ENCODE results near the gene SMIM45.
A peak's percentile ranks its signal among the peaks of the same experiment; 100 is the strongest.

The SMIM45 gene

DNA sequence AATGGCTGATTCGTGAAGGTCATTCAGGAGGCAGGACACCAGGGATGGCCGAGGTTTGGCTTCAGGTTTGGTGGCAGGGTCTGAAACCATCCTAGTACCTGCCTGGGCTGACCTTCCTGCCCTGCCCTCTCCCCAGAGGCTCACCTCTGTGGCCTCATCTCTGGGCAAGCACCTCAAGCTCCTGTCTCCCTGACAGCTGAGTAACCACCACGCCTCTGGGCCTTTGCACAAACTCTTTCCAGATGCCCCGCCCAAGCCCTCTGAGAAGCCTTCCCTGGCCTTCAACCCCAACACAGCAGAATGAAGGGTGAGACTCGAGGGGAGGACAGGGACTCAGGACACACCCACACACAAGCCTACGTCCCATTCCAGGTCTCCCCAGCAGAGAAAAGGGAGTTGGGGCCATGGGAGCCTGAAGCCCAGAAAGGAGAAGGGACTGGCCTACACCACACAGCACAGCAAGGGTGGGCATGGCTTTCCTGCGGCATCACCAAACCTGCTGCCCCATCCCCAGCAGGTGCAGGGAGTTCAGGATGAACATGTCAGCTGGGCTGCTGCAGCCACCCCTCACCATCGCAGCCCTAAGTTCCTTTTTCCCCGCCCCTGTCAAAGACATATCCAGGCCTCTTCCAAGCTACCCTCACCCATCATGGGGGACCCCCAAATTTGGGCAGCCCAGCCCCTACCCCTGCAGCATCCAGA, 39.5 kb upstream of the SMIM45 start:
- peaks cover 85% of the 10 kb centered on the region for H3K27me3 ChIP-seq (ENCODE audit: control insufficient read depth, insufficient read depth, low read length)
- peak; percentile 63 for DNase-seq
- H3K4me3 ChIP-seq (ENCODE audit: insufficient read depth, low read depth, low read length): no peak overlapping the region

DNA sequence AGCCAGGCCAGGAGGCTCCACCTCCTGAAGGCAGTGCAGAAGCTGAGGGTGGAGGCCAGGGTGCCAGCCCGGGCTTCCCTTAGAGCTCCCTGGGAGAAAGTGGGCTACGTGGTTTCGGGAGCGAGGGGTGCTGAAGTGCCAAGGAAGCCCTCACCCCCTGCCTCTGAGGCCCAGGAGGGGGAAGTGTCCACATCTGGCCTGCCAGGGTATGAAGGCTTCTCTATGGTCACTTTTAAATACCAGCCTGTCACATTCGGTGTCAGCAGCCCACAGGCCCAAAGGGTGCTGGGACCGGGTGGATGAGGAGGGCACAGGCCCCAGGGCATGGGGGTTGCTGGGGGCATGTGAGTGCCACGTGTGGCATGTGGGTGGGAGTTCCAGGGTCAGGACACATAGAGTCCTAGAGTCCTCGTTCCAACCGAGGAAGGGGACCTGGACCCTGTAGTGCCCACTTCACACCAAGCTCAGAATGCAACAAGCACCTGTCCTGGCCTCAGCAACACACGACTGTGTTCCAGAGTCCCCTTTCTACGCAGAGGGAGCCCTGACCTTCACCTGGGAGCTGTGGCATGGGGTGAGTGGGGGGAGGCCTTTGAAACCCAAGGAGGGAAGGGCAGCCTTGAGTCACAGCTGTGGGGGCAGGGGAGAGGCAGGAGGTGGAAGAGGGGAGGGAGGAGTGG, 38.8 kb upstream of the SMIM45 start:
- DNase-seq: no peak
- H3K36me3 ChIP-seq (replicated peaks; ENCODE audit: control insufficient read depth, insufficient read depth, low read length): no peaks in the 10 kb centered on the region
- H3K4me3 ChIP-seq (ENCODE audit: insufficient read depth, low read depth, low read length): no peak overlapping the region
- peaks cover 89% of the 10 kb centered on the region for H3K27me3 ChIP-seq (ENCODE audit: control insufficient read depth, insufficient read depth, low read length)

More for the DNA sequence above, 39.5 kb upstream of the SMIM45 start:
- H3K36me3 ChIP-seq (replicated peaks; ENCODE audit: control insufficient read depth, insufficient read depth, low read length): peaks cover 3% of the 10 kb centered on the region

DNA sequence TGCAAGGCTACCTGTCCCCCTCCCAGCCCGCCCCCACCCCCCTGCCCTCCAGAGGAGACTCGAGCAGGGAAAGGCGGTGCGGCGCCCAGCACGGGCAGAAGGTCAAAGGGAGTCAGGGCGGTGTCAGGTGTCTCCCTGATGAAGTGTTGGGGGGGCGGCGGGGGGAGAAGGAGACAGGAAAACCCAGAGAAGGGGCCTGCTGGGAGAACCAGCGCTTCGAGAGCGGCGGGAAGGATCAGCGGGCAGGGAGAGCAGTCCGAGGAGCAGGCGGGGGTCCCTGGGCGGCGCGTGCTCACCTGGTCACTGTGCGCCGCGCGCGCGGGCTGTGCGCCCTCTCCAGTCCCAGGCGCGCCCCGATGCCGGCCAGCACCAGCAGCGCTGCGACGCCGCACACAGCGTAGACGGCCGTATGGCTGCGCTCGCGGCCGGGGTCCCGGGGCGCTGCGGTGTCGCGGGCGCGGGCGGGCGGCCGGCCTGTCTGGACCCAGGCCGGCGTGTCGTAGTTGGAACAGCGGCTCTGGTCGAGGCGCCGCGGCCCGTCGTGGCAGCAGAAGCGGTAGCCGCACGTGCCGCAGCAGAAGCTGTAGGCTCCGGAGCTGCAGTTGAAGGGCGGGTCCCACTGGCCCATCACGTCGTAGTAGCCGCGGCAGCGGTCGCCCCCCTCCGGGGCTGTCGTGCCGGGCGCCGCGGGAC, 38.0 kb upstream of the SMIM45 start:
- Histone ChIP-seq H3K27me3 (ENCODE audit: control insufficient read depth, insufficient read depth, low read length) (peaks cover 85% of the 10 kb centered on the region), H3K36me3 (replicated peaks; ENCODE audit: control insufficient read depth, insufficient read depth, low read length) (no peaks in the 10 kb centered on the region), H3K4me3 (ENCODE audit: insufficient read depth, low read depth, low read length) (peak overlapping the region; percentile 33)
- DNase-seq: peak; percentile 92

DNA sequence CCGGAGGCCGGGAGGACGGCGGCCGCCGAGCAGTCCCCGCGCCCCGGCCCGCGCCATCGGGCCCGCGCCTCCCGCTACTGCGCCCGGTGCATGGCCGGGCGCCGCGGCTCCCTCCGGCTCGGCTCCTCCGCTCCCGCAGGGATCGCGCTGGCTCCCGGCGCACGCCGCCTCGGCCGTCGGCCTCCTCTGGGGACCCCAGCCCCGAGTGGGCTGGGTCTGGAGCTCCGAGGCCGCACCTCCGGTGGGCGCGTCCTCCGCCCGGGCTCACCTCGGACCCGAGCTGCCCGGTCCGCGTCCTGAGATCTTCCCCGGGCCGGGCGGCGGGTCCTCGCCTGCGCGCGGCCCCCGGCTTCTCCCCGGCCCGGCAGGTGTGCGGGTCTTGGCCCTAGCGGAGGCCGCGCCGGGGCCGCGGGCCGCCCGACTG, 37.3 kb upstream of the SMIM45 start:
- DNase-seq: peak; percentile 91

DNA sequence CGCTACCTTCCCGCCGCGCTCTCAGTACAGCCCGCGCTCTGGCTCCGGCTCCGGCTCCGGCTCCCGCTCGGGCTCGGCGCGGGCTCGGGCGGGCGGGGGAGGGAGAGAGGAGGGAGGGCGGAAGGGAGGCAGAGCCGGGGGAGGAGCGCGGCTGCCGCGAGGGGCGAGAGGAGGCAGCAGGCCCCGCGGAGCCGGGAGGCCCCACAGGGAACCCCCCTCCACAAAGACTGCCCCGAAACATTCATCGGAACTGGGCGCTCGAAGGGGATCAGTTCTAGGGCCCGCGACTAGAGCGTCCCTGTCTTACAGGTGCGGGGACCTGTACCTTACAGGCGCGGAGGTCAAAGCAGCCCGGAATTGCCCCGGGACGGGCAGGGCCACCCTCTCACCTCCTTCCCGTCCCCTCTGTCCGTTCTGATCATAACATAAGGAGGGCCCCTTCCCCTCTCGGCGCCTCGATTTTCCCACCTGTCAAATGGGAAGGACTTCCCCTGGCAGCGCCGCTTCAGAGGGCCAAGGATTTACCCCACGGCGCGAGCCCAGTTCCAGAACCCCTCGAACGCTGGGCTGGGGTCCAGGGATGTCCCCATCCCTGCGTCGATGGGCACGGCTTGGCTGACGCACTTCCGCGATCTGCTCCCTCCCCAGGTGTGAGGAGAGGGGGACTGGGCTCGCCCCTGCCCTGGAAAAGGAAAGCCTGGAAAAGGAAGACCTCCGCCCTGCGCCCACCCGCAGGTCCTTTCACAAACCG, 36.7 kb upstream of the SMIM45 start, which contains the start of gene SHISA8:
Gene SHISA8, minus strand, starts transcription at position 40 of the 751 bp plus-strand sequence. CDS start 407 bp downstream, outside the sequence.
- H3K4me3 ChIP-seq (ENCODE audit: insufficient read depth, low read depth, low read length): peak within 1 kb of the TSS; percentile 54
- DNase-seq: peak; percentile 82
- peaks cover 77% of the 10 kb centered on the region for H3K27me3 ChIP-seq (ENCODE audit: control insufficient read depth, insufficient read depth, low read length)
- no peaks in the 10 kb centered on the region for H3K36me3 ChIP-seq (replicated peaks; ENCODE audit: control insufficient read depth, insufficient read depth, low read length)

More for the DNA sequence above, 37.3 kb upstream of the SMIM45 start:
- Histone ChIP-seq H3K4me3 (ENCODE audit: insufficient read depth, low read depth, low read length) (peak overlapping the region; percentile 54), H3K27me3 (ENCODE audit: control insufficient read depth, insufficient read depth, low read length) (peaks cover 82% of the 10 kb centered on the region), H3K36me3 (replicated peaks; ENCODE audit: control insufficient read depth, insufficient read depth, low read length) (no peaks in the 10 kb centered on the region)

DNA sequence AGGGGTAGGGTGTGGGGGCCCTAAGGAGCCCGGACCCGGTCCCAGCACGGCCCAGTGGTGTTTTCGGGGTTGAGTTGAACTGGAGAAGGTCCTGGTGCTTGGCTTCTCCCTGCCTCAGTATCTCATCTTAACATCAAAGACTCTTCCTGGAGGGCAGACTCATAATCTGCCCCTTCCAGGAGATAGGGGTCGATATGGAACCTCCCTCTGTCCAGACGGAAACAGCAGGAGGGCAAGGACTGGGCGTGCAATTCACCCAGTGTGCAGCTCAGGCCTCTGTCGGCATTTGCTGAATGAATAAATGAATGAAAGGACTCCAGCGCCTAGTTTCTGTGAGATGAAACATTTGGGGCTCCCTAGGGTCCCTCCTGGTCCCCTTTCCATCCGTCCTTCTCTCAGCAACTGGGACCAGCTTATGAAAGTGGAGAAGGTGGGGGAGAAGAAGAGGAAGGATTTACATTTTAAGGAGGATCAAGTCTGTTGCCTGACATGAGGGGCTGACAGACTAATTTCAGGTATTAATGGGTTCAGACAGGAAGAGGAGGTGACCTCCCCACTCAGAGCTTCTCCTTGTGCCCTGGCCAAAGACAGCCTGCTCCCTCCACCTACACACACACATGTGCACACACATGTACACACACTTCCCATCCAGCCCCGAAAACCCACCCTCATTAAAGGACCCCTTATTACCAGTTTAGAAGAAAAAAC, 36.0 kb upstream of the SMIM45 start:
- peak overlapping the region; percentile 54 for H3K4me3 ChIP-seq (ENCODE audit: insufficient read depth, low read depth, low read length)
- peaks cover 72% of the 10 kb centered on the region for H3K27me3 ChIP-seq (ENCODE audit: control insufficient read depth, insufficient read depth, low read length)
- DNase-seq: peak; percentile 55
- no peaks in the 10 kb centered on the region for H3K36me3 ChIP-seq (replicated peaks; ENCODE audit: control insufficient read depth, insufficient read depth, low read length)

DNA sequence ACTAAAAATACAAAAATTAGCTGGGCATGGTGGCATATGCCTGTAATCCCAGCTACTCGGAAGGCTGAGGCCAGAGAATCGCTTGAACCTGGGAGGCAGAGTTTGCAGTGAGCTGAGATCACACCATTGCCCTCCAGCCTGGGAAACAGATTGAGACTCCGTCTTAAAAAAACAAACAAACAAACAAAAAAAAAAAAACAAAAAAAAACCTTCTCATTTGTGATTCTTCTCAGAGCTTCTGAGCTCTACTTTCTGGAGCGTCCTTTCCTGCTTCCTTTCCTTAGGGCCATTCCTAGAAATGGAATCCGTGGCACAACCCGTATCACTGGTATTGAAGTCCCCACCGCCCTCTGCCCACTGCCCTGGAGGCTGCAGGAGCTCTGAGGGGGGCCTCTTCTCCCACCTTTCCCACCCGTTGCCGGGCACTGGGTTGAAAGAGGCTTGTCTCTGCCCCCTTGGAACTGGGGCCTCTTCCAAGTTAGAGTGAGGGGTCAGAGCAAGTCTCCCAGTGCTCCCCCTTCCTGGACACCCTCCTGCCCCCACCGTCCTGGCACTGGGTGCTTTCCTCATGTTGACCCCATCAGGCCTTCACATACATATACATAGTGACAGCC, 35.1 kb upstream of the SMIM45 start:
- peaks cover 63% of the 10 kb centered on the region for H3K27me3 ChIP-seq (ENCODE audit: control insufficient read depth, insufficient read depth, low read length)
- H3K36me3 ChIP-seq (replicated peaks; ENCODE audit: control insufficient read depth, insufficient read depth, low read length): no peaks in the 10 kb centered on the region
- peak; percentile 53 for DNase-seq
- H3K4me3 ChIP-seq (ENCODE audit: insufficient read depth, low read depth, low read length): no peak overlapping the region

DNA sequence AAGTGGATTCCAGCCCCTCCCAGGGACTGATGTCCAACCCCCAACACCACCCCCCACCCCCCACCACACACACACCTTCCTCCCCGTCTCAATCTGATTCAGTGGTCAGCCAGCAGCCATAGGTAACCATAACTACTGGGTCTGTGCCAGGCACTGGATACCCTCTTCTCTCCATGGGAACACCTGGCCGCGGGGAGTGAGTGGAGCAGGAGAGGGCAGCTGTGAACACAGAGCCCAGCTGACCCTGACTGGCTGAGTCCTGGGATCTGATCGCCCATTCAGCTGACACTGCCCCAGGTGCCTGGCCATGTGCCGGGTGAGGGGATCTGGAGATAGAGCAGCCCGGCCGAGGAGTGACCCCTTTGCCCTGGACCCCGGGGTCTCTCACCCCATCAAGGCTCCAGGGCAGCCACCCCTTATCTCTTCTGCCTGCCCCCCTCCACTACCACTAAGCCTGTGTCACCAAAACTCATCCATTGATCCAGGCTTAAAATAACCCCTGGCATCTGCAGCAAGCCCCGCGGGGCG, 34.5 kb upstream of the SMIM45 start:
- peaks cover 57% of the 10 kb centered on the region for H3K27me3 ChIP-seq (ENCODE audit: control insufficient read depth, insufficient read depth, low read length)
- peak; percentile 65 for DNase-seq
- no peak overlapping the region for H3K4me3 ChIP-seq (ENCODE audit: insufficient read depth, low read depth, low read length)
- H3K36me3 ChIP-seq (replicated peaks; ENCODE audit: control insufficient read depth, insufficient read depth, low read length): no peaks in the 10 kb centered on the region

DNA sequence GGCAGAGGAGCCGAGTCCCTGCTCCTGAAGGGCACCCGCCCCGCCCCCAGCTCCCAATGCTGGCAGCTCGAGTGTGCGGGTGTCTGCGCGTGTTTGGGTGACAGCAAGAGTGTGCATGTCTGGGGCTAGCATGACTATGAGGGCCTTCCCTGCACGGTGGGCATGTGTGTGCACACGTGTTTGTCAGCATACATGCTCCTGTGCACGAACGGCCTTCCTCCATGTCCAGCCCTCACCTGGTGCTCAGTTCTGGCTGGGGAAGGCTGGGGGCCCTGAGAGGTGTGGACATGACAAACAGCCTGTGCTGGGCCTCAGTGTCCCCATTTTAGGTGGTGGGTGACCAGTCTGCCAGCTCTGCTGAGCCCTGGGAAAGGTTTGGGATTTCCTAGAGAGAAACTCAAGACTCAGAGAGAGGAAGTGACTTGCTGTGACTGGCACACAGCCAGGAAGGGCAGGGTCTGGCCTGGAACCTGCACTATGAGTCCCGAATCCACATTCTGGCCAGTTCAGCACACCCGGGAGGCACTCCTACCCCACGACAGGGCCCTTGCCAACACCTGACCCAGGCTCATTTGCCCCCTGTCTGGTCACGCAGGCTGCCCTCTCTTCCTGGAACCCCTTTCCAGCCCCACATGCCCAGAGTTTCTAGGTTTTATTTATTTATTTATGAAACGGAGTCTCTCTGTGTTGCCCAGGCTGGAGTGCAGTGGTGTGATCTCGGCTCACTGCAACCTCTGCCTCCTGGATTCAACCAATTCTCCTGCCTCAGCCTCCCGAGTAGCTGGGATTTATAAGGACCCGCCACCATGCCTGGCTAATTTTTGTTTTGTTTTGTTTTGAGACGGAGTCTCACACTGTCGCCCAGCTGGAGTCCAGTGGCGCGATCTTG, 33.8 kb upstream of the SMIM45 start:
- DNase-seq: peak; percentile 57
- no peak overlapping the region for H3K4me3 ChIP-seq (ENCODE audit: insufficient read depth, low read depth, low read length)
- H3K27me3 ChIP-seq (ENCODE audit: control insufficient read depth, insufficient read depth, low read length): peaks cover 55% of the 10 kb centered on the region
- H3K36me3 ChIP-seq (replicated peaks; ENCODE audit: control insufficient read depth, insufficient read depth, low read length): no peaks in the 10 kb centered on the region

DNA sequence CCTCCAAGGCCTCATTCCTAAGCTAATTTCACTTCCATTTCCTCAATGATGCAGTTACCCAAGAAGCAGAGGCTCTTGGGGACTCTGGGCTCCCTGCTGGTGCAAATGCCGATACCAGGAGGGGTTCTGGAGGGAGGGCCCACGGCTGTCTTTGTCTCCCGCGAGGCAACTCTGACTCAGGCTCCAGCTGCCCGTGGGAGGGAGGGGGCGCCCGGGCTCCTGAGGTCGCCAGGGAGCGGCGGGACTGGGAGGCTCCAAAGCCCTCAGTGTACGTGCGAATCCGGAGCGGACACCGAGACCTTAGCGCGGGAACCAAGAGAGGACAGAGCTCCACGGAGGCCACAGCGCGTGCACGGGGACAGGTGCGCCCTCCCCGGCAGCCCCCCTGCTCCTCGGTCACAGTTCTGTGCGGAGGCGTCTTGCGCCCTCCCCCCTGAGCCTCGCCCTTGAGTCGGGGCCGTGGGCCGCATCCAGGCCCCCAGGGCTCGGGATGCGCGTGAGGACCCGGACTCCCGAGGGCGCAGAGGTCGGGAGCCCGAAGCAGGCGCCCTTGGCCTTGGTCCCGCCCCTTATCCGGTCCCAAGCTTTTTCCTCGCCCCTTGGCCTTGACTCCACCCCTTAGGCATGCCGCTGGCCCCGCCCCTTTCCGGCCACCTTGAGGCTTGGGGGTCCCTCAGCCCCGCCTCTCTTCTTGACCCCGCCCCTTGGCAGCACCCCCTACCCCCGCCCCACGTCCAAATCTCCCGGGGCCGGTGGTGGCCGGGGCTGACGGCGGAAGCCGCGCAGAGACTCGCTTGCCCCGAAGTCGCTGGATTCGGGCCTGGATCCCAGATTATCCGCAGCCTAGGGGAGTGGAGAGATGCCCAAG, 32.4 kb upstream of the SMIM45 start:
- Histone ChIP-seq H3K4me3 (ENCODE audit: insufficient read depth, low read depth, low read length) (peak overlapping the region; percentile 61), H3K27me3 (ENCODE audit: control insufficient read depth, insufficient read depth, low read length) (peaks cover 45% of the 10 kb centered on the region)
- DNase-seq: peak; percentile 99

DNA sequence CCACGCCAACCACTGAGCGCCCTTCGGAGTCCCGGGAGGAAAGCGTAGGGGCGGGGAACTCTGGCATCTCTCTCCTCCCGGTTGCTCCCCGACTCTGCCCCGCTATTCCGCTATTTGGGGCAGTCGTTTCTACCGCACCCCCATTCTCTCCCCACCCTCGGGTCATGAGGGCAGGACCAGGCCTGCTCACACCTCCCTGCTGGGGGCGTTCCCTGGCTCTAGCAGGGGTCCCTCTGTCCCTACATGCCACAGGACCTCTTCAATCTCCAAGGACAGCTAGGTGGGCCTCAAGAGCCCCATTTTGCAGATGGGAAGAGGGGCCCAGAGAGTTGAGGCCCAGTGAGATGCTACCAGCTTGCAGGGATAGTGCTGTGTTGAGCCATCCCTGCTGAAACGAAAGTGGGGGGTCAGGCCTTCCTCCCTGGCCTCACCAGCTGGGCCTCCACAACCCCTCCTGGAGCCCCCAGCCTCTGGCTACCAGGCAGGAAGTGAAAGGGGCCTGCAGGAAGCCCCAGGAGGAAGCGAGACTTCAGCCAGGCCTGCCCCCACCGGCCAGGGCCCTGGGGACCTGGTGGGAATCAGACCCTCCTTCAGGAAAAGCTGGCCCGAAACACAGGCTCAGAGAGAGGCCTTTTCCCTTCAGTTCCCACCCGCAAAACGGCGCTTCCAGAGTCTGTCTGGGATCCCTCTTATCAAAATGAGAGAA, 31.5 kb upstream of the SMIM45 start:
- H3K27me3 ChIP-seq (ENCODE audit: control insufficient read depth, insufficient read depth, low read length): peaks cover 44% of the 10 kb centered on the region
- H3K4me3 ChIP-seq (ENCODE audit: insufficient read depth, low read depth, low read length): peak overlapping the region; percentile 45

More for the DNA sequence above, 32.4 kb upstream of the SMIM45 start:
- no peaks in the 10 kb centered on the region for H3K36me3 ChIP-seq (replicated peaks; ENCODE audit: control insufficient read depth, insufficient read depth, low read length)

More for the DNA sequence above, 31.5 kb upstream of the SMIM45 start:
- H3K36me3 ChIP-seq (replicated peaks; ENCODE audit: control insufficient read depth, insufficient read depth, low read length): no peaks in the 10 kb centered on the region
- peak; percentile 64 for DNase-seq
